Activated CD4-positive, alpha-beta T cell treated with anti-CD3 and anti-CD28 coated beads, Interleukin-2, amount 50 U/mL, for 4 hours (primary cell): Measurements from ENCODE around the gene SLC1A2.
"Not testable (repeated sequence)": the region's sequence is repeated elsewhere in the genome, so short reads cannot be mapped to it uniquely, and the experiment has no call there.

ENCODE experiments used
- DNase-seq, 2 experiments: peaks; one replicate each; pipeline ENCODE4 v3.0.0-alpha.2; 2020

The SLC1A2 gene

DNA sequence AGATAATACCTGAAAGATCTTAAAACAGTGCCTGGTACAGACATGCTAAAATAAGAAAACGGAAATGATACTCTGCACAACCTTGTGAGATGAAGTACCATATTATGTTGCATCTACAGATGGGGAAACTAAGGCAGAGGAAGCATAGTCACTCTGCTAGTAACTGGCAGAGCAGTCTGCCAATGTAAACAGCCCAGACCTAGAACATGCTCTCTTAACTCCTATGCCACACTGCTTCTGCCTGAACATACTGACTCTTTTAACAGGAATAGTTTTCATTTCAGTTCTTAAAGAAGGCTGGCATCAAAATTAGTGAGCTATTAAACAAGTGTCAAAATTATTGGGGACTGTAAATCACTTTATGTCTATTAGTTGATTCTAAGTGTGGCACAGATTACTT is 180.5 kb downstream of the SLC1A2 start:
- no peak for DNase-seq

DNA sequence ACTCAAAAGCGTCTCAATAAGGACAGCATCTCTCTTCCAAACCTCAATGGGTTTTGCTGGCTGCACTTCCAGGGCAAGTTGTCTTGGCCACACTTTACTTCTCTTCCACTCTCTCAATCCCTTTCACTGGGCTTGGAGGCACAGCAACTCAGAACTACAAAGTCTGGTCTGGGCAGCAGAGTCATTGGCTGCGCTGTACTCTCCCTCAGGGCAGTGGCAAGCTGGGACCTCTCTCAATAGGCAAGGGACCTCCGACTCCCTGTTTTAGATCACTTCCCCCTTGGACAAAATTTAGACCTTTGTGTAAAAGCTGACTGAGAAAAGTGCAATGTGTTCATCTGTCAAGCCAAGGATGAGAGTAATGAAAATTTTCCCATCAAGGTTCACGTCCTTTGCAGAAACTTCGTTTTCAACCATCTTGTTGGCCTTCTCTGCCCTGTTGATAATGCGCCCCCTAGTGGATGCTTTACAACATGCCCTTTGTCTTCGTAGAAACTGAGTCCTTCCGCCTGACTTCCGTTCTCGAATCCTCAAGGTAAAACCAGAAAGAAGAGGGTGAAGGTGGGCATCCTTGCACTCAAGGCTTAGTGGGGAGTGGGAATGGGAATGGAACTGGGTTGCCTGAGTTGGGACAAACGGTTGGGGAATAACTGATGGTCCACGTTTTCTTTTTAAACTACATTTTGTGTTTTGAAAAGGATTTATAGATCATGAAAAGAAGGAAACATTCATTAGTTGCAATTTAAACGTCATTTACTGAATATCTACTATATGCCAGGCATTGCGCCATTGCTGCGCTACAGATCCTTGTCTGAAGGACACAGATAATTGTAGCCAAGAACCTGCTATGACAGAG is 181.3 kb downstream of the SLC1A2 start:
- DNase-seq = peak in 1 of 2 experiments; percentile 28

DNA sequence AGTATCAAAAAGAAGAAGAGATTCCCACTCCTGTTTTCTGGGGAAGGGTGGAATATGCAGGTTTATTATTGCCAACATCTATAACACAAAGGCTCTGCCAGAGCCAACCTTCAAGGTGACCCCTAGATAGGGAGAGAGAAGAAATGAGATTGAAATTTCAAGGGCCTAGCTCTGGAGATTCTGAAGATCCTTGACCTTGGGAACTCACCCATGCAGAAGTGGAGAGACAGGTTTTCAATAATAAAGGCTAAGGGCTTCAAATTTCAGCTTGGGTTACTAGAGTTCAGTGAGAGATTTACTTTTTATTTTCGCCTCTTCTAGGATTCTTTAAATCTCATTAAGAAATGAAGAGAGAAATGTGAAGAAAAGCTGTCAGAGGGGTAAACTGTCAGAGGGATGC is 182.0 kb downstream of the SLC1A2 start:
- DNase-seq = no peak

DNA sequence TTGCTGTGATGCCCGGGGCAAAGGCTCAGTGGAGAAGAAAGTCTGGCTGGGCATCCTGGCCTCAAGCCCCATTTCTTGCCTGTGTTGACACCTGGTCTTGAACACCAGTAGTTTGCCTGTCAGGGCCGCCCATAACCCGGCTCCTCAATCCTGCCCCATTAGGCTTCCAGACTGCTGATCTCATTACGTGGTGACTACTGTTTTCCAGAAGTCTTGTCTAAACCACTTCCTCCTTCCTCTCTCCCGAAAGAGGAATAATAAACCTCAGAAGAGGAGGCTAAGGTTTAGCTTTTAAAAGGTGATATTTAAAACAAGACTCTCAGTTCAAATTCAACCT is 182.7 kb downstream of the SLC1A2 start:
- no peak for DNase-seq

DNA sequence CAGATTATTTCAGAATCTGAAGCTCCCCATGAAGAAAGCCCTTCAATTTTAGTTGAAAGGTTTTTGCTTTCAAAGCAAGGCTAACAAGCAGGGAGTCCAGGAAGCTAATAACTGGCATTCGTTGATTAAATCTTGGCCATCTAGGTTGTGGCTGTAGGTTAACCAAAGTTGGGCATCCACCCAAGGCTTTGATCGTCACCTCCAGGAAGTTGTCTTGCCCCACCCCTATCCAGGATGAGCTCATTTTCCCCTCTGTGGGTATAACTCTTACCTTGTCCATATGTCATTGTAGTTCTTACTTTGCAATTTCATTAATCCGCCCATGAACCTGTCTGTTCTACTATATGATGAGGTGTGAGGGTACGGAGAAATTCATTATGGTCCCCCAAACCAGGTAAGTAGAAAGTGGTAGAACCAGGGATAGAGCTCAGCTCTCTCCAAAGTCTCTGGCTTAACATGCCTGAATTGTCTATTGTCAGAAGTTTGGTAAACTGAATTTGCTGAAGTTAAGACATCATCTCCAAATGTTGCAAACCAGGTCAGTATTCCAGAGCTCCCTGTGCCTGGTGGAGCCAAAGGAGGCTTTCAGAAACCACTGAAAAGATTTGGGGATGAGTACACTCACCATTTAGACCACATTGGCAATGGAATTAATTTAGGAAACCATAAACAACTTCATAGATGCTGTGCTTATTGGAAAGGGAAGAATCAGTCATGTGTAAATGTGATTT is 183.3 kb downstream of the SLC1A2 start:
- peak; percentile 62 to 64 for DNase-seq

DNA sequence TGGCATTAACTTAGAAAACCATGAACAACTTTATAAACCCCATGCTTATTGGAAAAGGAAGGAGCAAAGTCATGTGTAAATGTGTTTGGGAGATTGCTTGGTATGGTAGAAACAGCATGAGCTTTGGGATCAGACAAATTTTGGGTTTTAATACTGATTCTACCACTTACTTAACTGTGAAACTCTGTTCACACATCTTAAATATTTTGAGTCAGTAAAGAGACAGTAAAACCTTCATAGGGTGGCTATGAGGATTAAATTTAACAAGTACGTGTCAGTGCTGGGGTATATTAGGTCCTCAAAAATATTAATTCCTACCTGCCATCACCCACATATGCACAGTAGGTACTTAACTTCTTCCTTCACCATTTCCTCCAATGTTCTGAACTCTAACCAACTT is 183.9 kb downstream of the SLC1A2 start:
- no peak for DNase-seq

DNA sequence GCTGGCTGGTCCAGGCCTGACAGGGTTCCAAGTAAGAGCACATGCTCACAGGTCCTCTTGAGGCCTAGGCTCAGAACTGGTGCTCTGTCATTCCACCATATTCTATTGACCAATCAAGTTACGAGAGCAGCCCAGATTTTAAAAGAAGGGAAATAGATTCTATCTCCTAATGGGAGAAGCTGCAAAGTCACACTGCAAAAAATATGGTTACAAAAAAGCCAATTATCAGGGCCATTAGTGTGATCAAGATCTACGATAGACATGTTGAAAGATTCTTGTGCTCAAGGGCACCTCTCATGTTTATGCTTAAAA is 184.2 kb downstream of the SLC1A2 start:
- DNase-seq = no peak

DNA sequence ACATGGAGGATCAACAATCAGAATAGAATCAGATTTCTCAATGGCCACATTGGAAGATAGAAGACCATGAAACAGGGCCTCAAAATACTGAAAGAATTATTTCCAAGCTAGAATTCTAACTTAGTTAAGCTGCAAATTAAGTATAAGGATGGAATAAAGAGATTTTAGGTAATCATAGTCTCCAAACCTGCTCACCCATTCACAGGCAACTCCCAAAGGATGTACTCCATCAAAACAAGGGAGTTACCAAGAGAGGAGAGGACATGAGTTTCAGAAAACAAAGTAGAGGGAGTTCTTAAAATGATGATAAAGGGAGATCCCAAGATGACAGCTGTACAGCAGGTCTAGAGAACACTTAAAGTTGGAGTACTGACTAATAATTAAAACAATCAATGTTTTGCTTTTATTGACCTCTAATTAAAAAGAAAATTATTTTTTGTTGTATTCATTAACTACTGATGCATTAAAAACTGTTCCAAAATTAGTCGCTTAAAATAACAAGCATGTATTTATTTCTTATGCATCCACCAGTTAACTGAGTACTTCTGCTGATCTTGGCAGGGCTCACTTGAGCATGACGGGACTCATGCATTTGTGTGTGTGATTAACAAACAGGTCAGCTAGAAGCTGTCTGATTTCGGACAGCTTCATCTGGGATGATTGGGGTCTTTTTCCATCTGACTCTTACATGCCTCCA is 184.8 kb downstream of the SLC1A2 start:
- no peak for DNase-seq

DNA sequence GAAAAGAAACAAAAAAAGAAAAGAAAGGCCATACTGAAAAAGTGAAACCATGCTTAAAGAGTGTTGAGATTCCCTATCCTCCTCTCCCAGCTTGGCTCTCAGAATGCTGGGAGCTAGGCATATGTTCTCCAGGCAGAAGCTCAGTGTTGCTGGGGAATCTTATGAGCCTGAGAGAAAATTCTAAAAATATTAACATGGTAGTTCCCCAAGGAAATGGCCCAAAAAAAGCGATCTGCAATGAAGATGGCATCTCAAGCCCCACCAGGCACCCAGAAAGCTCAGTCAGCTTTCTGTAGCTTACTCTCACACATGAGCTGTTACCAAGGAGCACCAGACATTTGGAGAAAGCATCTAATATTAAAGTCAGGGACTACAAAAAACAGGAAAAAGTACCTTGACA is 185.8 kb downstream of the SLC1A2 start:
- no peak for DNase-seq

DNA sequence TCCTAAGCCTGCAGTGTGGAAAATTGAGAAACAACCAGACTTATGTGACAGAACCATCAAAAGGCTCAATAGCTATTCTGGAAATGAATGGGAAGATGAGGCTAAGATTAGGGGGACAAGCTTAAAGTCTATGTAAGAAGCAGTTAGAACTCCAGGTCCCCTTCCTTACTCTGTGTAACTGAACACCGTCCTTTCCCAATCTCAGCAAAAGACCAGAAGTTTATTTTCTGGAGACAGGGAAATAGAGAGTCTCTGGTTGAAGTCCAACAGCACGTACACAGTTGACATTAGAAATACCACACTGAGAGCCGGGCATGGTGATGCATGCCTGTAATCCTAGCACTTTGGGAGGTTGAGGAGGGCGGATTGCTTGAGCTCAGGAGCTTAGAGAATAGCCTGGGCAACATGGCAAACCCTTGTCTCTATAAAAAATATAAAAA is 186.4 kb downstream of the SLC1A2 start:
- DNase-seq = no peak

DNA sequence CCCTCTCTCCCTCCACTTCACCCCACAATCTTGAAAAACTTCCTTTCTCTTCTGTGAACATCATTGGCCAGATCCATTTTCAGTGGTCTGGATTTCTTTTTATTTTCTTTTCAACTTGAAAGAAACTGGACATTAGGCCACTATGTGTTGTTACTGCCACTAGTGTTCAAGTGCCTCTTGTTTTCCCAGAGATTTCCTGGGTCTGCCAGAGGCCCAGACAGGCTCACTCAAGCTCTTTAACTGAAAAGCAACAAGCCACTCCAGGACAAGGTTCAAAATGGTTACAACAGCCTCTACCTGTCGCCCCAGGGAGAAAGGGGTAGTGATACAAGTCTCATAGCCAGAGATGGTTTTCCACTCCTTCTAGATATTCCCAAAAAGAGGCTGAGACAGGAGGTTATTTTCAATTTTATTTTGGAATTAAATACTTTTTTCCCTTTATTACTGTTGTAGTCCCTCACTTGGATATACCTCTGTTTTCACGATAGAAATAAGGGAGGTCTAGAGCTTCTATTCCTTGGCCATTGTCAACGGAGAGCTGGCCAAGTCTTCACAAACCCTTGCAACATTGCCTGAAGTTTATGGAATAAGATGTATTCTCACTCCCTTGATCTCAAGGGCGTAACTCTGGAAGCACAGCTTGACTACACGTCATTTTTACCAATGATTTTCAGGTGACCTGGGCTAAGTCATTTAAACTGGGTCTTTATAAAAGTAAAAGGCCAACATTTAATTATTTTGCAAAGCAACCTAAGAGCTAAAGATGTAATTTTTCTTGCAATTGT is 188.1 kb downstream of the SLC1A2 start:
- DNase-seq = no peak

DNA sequence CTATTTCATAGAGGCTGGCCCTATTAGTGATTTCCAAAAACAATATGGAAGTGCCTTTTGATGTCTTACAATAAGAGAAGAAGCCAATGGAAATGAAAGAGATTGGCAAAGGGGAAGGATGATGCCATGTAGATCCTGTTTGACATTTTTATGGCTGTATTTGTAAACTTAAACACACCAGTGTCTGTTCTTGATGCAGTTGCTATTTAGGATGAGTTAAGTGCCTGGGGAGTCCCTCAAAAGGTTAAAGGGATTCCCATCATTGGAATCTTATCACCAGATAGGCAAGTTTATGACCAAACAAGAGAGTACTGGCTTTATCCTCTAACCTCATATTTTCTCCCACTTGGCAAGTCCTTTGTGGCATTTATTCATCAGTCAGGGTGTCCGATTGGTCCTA is 189.0 kb downstream of the SLC1A2 start:
- no peak for DNase-seq

DNA sequence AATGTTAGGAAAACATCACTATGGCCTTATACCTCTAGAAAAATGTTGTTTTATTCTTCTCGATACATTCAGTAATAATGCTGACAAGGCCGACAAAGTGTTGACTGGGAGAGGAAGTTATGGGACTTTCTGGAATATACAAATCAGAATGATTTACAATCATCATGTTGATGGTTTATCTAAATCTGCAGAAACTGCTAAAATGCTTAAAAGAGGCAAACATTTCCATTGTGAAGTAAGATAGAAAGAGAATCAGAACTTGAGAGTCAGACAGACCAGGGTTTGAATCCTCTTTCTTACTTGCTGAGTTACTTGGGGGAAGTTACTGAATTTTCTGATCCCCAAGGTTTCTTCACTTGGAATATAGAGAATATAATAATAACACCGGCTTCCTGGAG is 191.0 kb downstream of the SLC1A2 start:
- no peak for DNase-seq

DNA sequence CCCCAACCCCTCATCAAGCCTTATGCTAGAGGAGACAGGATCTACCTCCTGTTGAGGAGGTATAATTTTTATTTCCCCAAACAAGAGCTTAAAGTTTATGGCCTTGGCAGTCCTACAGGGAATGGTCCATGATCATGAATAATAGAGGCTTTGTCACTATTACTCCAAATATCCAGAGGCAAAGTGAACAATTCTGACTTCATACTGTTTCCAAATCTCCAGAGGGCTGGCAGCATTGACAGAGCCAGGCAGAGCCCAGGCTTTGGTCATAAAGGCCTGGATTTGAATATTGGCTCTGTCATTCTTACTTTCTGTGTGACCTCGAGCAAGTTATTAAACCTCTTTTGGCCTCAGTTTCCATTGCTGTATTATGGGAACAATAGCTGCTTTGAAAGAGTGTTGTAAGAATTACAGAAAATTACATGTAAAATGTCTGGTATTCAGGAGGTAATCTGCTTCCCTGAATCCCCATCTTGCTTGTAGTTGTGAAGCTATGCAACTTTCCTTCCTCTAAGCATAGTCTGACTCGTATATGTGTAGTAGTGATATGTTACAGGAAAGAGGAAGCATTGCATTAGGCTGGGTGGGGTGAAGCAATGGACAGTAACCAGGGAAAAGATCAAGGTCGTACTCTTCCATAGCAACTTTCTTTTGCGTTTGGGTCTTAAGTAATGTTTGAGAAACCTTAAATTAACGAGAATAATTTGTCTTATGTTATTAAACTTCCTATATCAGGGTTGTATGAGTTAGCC is 191.6 kb downstream of the SLC1A2 start:
- DNase-seq = no peak

DNA sequence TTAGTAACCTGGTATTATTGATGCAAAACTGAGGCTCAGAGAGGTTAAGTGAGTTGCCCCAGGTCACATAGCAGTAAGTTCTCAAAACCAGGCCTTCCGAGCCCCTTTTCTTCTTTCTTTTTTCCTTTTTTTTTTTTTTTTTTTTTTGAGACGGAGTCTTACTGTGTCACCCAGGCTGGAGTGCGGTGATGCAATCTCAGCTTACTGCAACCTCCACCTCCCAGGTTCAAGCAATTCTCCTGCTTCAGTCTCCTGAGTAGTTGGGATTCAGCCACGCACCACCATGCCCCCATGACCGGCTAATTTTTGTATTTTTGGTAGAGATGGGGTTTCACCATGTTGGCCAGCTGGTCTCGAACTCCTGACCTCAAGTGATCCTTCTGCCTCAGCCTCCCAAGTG is 192.6 kb downstream of the SLC1A2 start:
- not testable (repeated sequence) for DNase-seq

DNA sequence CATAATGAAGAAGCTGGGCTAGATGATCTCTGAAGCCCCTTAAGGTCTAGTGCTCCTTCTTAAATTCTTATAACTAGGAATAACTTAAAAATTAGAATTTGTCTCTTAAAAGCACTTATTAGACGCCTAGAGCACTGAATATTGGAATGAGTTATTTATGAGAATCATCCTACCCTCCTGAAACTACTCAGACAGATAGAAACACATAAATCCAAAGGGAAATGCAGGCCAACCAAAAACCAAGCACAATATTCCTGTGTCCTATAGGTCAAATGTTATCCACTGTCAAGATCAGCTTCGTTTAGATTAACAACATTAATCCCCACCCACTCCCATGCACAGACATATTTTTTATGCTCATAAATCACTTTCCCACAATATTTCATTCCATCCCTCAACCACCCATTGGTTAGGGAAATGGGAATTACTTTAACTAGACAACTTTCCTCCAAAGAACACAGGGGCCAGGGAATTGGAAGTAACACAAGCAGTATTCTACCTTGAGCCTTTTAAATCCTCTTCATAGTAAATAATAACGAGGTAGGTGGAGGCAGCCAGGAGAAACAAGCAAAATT is 193.3 kb downstream of the SLC1A2 start:
- no peak for DNase-seq

DNA sequence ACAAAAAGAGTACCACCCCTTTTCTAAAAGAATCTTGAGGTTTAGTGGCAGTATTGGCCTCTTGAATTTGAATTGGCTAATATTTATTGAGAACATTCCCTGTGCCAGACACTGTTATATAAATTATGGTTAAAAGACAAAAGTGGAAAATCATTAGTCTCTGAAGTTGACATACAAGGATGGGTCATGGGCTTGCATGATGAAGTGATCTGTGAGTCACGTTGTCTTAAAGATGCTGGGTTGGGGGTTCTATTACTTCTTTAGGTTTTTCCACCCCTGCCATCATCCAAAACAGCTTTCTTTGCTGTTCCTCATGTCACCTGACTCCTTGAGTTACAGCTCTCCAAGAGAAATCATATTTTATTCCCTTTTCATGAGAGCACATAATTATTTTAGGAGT is 195.4 kb downstream of the SLC1A2 start:
- DNase-seq = no peak

DNA sequence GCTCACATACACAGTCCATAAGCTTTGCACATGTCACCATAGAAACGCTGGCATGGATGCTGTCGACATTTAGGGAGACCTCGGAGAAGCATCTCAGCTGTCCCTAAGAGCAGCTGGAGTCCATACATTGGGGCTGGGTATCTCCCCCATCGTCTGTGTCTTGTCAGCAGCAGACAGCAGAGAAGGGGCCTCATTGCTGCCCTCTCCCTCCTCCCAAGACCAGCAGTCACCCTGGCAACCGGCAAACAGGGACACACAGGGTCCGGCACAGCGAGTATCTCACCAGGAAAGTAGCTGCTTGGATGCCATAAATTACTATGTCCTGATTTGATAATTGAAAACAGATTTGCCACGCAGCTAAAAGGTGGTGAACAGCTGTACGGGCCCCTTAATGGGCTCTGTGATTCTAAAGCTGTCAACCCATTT is 196.0 kb downstream of the SLC1A2 start:
- DNase-seq = no peak

DNA sequence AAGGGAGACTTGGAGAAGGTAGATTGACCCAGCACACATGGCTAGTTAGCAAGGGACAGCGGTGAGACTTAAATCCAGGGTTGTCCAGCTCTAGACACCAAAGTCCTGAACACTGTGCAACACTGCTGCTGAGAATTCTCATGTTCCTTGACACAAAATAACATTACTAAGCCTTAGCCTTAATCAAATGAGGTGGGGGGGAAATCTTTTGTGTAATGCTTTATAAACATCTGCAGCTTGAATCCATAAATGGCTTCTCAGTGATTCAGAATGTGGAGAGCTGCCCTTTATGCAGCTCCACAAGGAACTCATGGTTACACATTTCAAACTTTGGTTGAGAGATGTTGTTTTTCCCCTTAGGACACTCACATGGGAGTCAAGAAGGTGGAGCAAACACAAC is 200.4 kb downstream of the SLC1A2 start:
- no peak for DNase-seq

DNA sequence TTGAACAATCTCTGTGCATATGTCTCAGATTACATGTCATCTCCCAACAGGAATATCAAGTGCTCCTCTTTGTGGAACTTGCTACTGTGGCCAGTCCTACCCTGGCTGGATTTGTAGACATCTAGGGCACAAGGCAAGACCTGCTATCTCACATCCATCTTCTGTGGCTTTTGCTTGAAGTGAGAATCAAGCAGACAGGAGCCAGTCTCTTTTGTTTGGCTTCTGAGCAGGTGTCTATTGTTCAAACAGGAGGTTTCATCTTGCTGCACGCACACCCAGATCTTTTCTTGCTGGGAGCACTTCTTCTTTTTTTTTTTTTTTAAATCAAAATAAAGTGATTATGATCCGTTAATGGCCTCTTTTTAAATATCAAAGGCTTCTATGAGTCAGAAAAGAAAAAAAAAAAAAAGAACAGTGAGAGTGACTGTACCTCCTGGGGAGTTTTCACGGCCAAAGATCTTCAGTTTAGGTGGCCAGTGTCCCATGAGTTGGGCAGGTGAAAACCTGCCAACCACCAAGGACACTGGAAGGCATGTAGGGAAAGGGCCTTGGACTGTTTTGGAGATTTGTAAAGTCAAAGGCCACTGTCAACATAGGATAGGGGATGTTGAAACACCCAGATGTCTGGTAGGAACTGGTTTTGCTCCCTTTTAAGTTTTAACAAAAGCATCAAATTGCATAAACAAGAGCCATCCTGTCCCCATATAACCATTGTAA is 202.2 kb downstream of the SLC1A2 start:
- no peak for DNase-seq

DNA sequence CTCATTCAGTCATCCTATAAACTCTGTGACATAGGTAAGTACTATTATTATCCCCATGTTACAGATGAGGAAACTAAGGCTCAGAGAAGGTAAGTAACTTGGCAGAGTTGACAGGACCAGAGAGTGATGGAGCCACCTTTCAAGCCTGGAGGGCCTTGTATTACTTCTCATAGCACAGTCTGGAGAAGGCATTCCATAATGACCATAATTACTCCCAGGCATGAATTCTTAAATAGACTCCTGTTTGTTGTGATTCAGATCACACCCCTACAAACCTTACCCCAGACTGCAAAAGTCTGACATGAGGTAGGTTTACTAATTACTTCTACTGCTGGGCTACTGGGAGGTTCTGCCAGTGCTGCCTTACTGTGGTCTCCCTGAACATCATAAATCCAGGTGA is 203.4 kb downstream of the SLC1A2 start:
- no peak for DNase-seq
